Hematopoietic multipotent progenitor cell (in vitro differentiated cells): ENCODE data around the gene STPG2. TPM values are rescaled to one million over a fixed set of nuclear protein-coding genes. Genes with fewer than 3 reads are reported as not detected.

Experiments
- DNase-seq, 3 donors: peaks; one replicate each; pipeline ENCODE4 v3.0.0-alpha.2; 2011 to 2015; ENCODE audit warnings: low read depth in 2 of 3, low spot score in 2 of 3
- total RNA-seq: library from RNA; depleted of rRNA; stranded (reverse); fragments of >200 nt; gene quantifications from one replicate; pipeline ENCODE4 v1.2.3, GENCODE V29; 2012

STPG2 gene
- total RNA-seq, 1 donor: 0.54 TPM

DNA sequence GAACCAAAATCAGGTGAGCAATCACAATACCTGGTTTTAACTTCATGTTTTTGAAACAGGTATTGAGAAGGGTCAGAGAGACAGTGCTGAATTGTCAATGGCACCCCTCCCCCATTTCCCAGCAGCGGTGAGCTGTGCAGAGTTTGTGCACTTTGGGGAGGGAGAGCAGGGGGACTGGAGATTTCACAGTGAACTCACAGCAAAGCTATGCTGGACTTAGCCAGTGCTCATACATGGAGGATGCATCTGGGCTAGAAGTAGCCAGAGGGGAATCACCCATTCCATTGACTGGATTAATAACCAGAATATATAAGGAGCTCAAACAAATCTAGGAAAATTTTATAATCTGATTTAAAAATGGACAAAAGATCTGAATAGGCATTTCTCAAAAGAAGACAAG lies 612.6 kb downstream of the STPG2 start:
- no peak for DNase-seq

DNA sequence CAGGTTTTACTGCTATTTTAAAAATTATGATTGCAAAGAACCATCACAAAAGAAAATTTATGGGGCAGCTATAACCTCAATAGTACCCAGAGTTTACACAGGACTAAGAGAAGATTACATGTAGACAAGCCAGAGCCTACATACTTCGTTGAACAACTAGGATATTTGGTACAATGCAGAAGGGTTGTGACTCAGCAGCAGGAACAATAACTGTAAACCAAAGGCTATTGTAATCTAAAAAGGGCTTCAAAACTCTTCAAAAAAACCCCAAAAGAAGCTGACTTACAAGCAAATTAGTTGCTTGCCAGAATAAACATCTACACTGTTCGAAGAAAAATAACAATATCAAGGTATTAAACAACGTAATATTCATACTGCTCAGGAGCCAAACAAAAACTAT lies 618.0 kb downstream of the STPG2 start:
- no peak for DNase-seq

- no peak for DNase-seq
Measured at GRCh38 chr4:97517939-97518338, 625.3 kb downstream of the STPG2 start.

- no peak for DNase-seq
Measured at GRCh38 chr4:97513917-97514316, 629.4 kb downstream of the STPG2 start.

Other genes starting within 250 kb of the STPG2 start
- gene RAP1GDS1, start 117.9 kb upstream of the STPG2 start, total RNA-seq: 25.0 TPM